ENCODE results near the gene LUZP2. TPM values are rescaled to one million over a fixed set of nuclear protein-coding genes. Genes with fewer than 3 reads are reported as not detected.
A peak's percentile ranks its signal among the peaks of the same experiment; 100 is the strongest.

Gene LUZP2
- polyA plus RNA-seq, 1 donor (not counting 4 experiments of a cell fraction or from before 2014, with no cell fraction given), result 0.08 TPM

GRCh38 chr11:24489477-24489876 is 7.4 kb upstream of the LUZP2 start:
- no peak overlapping the region for H2AFZ ChIP-seq (ENCODE audit: control insufficient read depth, low read length)
- no peaks in the 10 kb centered on the region for H3K79me2 ChIP-seq (ENCODE audit: control insufficient read depth, insufficient read depth, low read length)
- no peaks in the 10 kb centered on the region for H3K9me1 ChIP-seq (ENCODE audit: control insufficient read depth, extremely low read depth, insufficient read depth, low read length)
- no peaks in the 10 kb centered on the region for H3K4me1 ChIP-seq (ENCODE audit: control insufficient read depth, extremely low read depth, insufficient read depth, low read length)
- H3K4me2 ChIP-seq (ENCODE audit: control insufficient read depth, extremely low read depth, insufficient read depth, low read depth, low read length), result no peak overlapping the region
- dilution Hi-C loops (cut with MboI; ENCODE audit: extremely low pct_ligation_motif_present, low sequenced_read_pairs), result no loop called here
- DNase-seq (ENCODE audit: low read depth, low spot score), result no peak
- no peaks in the 10 kb centered on the region for H3K36me3 ChIP-seq (ENCODE audit: control insufficient read depth in 2 of 2, extremely low read depth in 1 of 2, insufficient read depth in 2 of 2, low read length in 2 of 2)
- no peak for FAIRE-seq
- no peak overlapping the region for H3K27ac ChIP-seq (ENCODE audit: control insufficient read depth, insufficient read depth, low read length)
- no peak overlapping the region for H3K4me3 ChIP-seq (ENCODE audit: control insufficient read depth in 2 of 3, extremely low read depth in 1 of 3, insufficient read depth in 2 of 3, low read depth in 1 of 3, low read length in 3 of 3)
- no peaks in the 10 kb centered on the region for H3K9me3 ChIP-seq (ENCODE audit: control insufficient read depth, low read depth, low read length)
- no peak overlapping the region for H3K9ac ChIP-seq (ENCODE audit: control insufficient read depth, extremely low read depth, insufficient read depth, low read length)
- TF ChIP-seq EZH2 (IDR thresholded peaks at IDR 0.05; ENCODE audit: low read length) (no peak), CTCF (optimal IDR thresholded peaks at IDR 0.05 in 1 of 3, IDR thresholded peaks at IDR 0.05 in 1 of 3, conservative IDR thresholded peaks at IDR 0.05 in 1 of 3; ENCODE audit: extremely low read depth in 1 of 3, insufficient read depth in 2 of 3, low read length in 3 of 3) (no peak)
- no peaks in the 10 kb centered on the region for H3K27me3 ChIP-seq (ENCODE audit: control insufficient read depth, extremely low read depth, insufficient read depth, low read length)
- H4K20me1 ChIP-seq (ENCODE audit: control insufficient read depth, extremely low read depth, insufficient read depth, low read length), result no peaks in the 10 kb centered on the region

GRCh38 chr11:24496386-24496735 is 492 bp upstream of the LUZP2 start:
- dilution Hi-C loops (cut with MboI; ENCODE audit: extremely low pct_ligation_motif_present, low sequenced_read_pairs), result no loop called here
- no peaks in the 10 kb centered on the region for H3K9me3 ChIP-seq (ENCODE audit: control insufficient read depth, low read depth, low read length)
- no peak for TF ChIP-seq CTCF (optimal IDR thresholded peaks at IDR 0.05 in 1 of 3, IDR thresholded peaks at IDR 0.05 in 1 of 3, conservative IDR thresholded peaks at IDR 0.05 in 1 of 3; ENCODE audit: extremely low read depth in 1 of 3, insufficient read depth in 2 of 3, low read length in 3 of 3)
- TF ChIP-seq EZH2 (IDR thresholded peaks at IDR 0.05; ENCODE audit: low read length), result peak; percentile 61
- H2AFZ ChIP-seq (ENCODE audit: control insufficient read depth, low read length), result peak overlapping the region; percentile 58
- no peaks in the 10 kb centered on the region for H3K79me2 ChIP-seq (ENCODE audit: control insufficient read depth, insufficient read depth, low read length)
- no peaks in the 10 kb centered on the region for H3K9me1 ChIP-seq (ENCODE audit: control insufficient read depth, extremely low read depth, insufficient read depth, low read length)
- H3K36me3 ChIP-seq (ENCODE audit: control insufficient read depth in 2 of 2, extremely low read depth in 1 of 2, insufficient read depth in 2 of 2, low read length in 2 of 2), result no peaks in the 10 kb centered on the region
- H3K4me2 ChIP-seq (ENCODE audit: control insufficient read depth, extremely low read depth, insufficient read depth, low read depth, low read length), result peak overlapping the region; percentile 90
- H3K9ac ChIP-seq (ENCODE audit: control insufficient read depth, extremely low read depth, insufficient read depth, low read length), result no peak overlapping the region
- DNase-seq (ENCODE audit: low read depth, low spot score) (no peak), FAIRE-seq (no peak)
- no peaks in the 10 kb centered on the region for H4K20me1 ChIP-seq (ENCODE audit: control insufficient read depth, extremely low read depth, insufficient read depth, low read length)
- peaks cover 25% of the 10 kb centered on the region for H3K27me3 ChIP-seq (ENCODE audit: control insufficient read depth, extremely low read depth, insufficient read depth, low read length)
- H3K4me3 ChIP-seq (ENCODE audit: control insufficient read depth in 2 of 3, extremely low read depth in 1 of 3, insufficient read depth in 2 of 3, low read depth in 1 of 3, low read length in 3 of 3), result peak overlapping the region; percentile 31 to 65 (median 57)
- peaks cover 9% of the 10 kb centered on the region for H3K4me1 ChIP-seq (ENCODE audit: control insufficient read depth, extremely low read depth, insufficient read depth, low read length)
- no peak overlapping the region for H3K27ac ChIP-seq (ENCODE audit: control insufficient read depth, insufficient read depth, low read length)
